Measurements from ENCODE around the gene PSMF1.
"Not testable (repeated sequence)": the region's sequence is repeated elsewhere in the genome, so short reads cannot be mapped to it uniquely, and the experiment has no call there.

Gene PSMF1

GRCh38 chr20:1204576-1204975, 86.2 kb downstream of the PSMF1 start:
- Mint-ChIP-seq H3K36me3 (ENCODE audit: insufficient read depth) (peaks cover 2% of the 10 kb centered on the region), H3K4me3 (no peak overlapping the region), H3K27me3 (no peaks in the 10 kb centered on the region), H3K4me1 (no peaks in the 10 kb centered on the region), H3K9me3 (no peaks in the 10 kb centered on the region), H3K27ac (ENCODE audit: low read depth) (no peak overlapping the region)
- no peak for DNase-seq (ENCODE audit: low spot score in 2 of 2)
- ATAC-seq (replicated peaks; ENCODE audit: extremely low read depth, poor library complexity, severe bottlenecking), result no peak

GRCh38 chr20:1205802-1206201, 87.4 kb downstream of the PSMF1 start:
- Mint-ChIP-seq H3K27ac (ENCODE audit: low read depth) (no peak overlapping the region), H3K36me3 (ENCODE audit: insufficient read depth) (peaks cover 2% of the 10 kb centered on the region), H3K4me1 (no peaks in the 10 kb centered on the region), H3K4me3 (no peak overlapping the region), H3K27me3 (peaks cover 9% of the 10 kb centered on the region), H3K9me3 (no peaks in the 10 kb centered on the region)
- ATAC-seq (replicated peaks; ENCODE audit: extremely low read depth, poor library complexity, severe bottlenecking), result no peak
- no peak for DNase-seq (ENCODE audit: low spot score in 2 of 2)

GRCh38 chr20:1206366-1207148, 88.2 kb downstream of the PSMF1 start:
- peaks cover 2% of the 10 kb centered on the region for H3K36me3 Mint-ChIP-seq (ENCODE audit: insufficient read depth)
- no peak for ATAC-seq (replicated peaks; ENCODE audit: extremely low read depth, poor library complexity, severe bottlenecking)
- no peak overlapping the region for H3K4me3 Mint-ChIP-seq
- H3K9me3 Mint-ChIP-seq, result no peaks in the 10 kb centered on the region
- peaks cover 16% of the 10 kb centered on the region for H3K27me3 Mint-ChIP-seq
- H3K4me1 Mint-ChIP-seq, result no peaks in the 10 kb centered on the region
- no peak overlapping the region for H3K27ac Mint-ChIP-seq (ENCODE audit: low read depth)
- no peak for DNase-seq (ENCODE audit: low spot score in 2 of 2)

DNA sequence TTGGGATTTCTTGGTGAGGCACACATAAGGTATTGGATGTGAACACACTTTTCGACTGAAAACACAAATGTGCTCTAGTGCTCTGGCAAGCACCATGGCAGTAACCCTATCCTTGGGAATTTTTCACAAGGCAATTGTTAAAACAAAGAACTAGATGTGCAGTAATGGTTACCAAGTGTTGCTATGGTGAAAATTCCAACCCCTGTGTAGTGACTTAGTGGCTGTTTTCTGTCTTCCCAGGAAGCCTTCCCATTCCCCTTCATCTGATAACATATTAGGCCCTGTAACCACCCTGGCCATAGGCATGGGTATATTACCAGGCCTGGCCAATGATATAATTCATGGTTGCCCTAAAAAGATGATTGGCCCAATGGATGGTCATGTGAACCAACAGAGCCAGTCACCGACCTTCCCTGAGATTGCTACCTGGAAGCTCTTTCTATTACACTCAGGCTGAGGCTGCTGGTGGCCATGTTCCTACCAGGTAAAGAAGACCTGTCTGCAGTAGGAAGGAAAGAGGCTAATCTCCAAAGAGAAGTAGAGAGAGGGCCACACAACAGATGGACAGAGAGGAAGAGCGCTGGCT, 89.0 kb downstream of the PSMF1 start:
- Mint-ChIP-seq H3K27me3 (peaks cover 25% of the 10 kb centered on the region), H3K9me3 (no peaks in the 10 kb centered on the region), H3K4me1 (no peaks in the 10 kb centered on the region), H3K4me3 (no peak overlapping the region), H3K36me3 (ENCODE audit: insufficient read depth) (peaks cover 2% of the 10 kb centered on the region), H3K27ac (ENCODE audit: low read depth) (no peak overlapping the region)
- DNase-seq (ENCODE audit: low spot score in 2 of 2) (no peak), ATAC-seq (replicated peaks; ENCODE audit: extremely low read depth, poor library complexity, severe bottlenecking) (no peak)

DNA sequence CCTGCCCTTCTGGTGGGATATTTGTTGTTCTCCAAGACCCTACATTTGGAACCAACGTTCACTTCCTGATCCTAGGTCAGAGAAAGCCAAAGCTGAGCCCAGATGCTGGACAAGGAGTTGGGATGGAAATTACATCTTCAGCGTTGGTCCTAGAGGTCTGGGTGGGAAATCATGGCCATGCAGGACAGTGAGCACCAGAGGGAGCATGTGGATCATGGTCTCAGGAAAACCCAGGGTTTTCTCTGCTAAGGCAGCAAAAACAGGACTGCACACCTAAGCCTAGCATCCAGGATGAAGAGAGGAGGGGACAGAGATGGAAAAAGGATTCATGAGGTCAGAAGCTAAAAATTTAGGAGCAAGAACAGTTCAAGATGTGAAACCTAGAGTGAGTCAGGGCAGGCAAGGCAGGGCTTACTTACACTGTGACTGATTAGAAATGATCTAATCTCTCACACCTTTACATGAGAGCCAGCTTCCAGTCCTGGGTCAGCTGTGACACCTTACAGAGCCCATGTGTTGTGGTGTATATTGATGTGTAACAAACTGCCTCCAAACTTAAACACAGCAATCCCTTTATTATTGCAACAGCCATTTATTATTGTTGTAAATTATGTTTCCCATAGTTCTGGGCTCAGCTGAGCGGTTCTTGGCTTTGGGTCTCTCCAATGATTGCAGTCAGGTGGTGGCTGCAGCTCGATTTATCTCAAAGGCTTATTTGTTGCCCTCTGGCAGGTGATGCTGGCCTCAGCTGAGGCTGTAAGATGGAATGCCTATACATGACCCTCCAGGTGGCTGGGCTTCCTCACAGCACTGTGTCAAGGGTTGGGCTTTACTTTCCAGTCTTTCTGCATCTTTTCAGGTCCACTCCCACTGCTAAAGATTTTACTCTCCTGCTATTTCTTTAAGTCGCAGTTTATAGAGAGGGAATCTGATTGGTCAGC, 91.3 kb downstream of the PSMF1 start:
- Mint-ChIP-seq H3K27me3 (peaks cover 38% of the 10 kb centered on the region), H3K27ac (ENCODE audit: low read depth) (no peak overlapping the region)

DNA sequence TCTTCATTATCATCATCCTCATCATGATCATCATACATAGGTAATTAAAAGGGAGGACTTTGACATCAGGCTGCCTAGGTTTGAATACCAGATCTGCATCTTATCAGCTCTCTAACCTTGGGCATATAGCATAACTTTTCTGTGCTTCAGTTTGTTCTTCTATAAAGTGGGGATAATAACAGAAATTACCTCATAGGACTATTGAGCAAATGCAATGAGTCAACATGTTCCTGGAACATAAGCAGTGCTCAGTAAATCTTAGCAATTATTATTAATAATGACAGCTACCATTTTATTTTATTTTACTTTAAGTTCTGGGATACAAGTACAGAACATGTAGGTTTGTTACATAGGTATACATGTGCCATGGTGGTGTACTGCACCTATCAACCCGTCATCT, 92.1 kb downstream of the PSMF1 start:
- Mint-ChIP-seq H3K9me3 (no peaks in the 10 kb centered on the region), H3K27me3 (peaks cover 46% of the 10 kb centered on the region), H3K27ac (ENCODE audit: low read depth) (no peak overlapping the region), H3K4me3 (no peak overlapping the region), H3K4me1 (no peaks in the 10 kb centered on the region), H3K36me3 (ENCODE audit: insufficient read depth) (no peaks in the 10 kb centered on the region)
- DNase-seq (ENCODE audit: low spot score in 2 of 2) (no peak), ATAC-seq (replicated peaks; ENCODE audit: extremely low read depth, poor library complexity, severe bottlenecking) (no peak)

More for the DNA sequence above, 91.3 kb downstream of the PSMF1 start:
- DNase-seq (ENCODE audit: low spot score in 2 of 2) (no peak), ATAC-seq (replicated peaks; ENCODE audit: extremely low read depth, poor library complexity, severe bottlenecking) (no peak)
- H3K36me3 Mint-ChIP-seq (ENCODE audit: insufficient read depth), result no peaks in the 10 kb centered on the region
- H3K4me3 Mint-ChIP-seq, result no peak overlapping the region
- H3K9me3 Mint-ChIP-seq, result no peaks in the 10 kb centered on the region
- H3K4me1 Mint-ChIP-seq, result no peaks in the 10 kb centered on the region

DNA sequence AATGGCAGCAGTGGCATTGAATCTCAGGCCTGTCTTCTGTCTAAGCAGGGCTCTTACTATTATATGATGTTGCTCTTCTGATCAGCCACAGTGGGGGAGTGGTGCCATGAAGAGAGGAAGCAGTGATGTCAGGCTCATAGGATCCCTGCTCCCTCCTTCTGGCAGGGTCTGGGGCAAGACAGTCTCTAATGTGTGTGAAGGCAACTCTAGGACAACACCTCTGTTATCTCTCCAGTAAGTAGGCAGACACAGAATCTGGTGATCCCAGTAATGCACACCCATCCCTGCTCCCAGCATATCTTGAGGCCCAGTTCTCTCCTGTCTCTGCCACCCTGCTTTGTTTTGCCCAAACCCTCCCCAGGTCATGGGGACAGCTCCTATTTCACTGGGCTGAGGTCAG, 93.6 kb downstream of the PSMF1 start:
- no peaks in the 10 kb centered on the region for H3K4me1 Mint-ChIP-seq
- no peak for DNase-seq (ENCODE audit: low spot score in 2 of 2)
- H3K36me3 Mint-ChIP-seq (ENCODE audit: insufficient read depth), result no peaks in the 10 kb centered on the region
- ATAC-seq (replicated peaks; ENCODE audit: extremely low read depth, poor library complexity, severe bottlenecking), result no peak
- H3K27ac Mint-ChIP-seq (ENCODE audit: low read depth), result no peak overlapping the region
- H3K9me3 Mint-ChIP-seq, result no peaks in the 10 kb centered on the region
- H3K4me3 Mint-ChIP-seq, result no peak overlapping the region
- peaks cover 61% of the 10 kb centered on the region for H3K27me3 Mint-ChIP-seq

DNA sequence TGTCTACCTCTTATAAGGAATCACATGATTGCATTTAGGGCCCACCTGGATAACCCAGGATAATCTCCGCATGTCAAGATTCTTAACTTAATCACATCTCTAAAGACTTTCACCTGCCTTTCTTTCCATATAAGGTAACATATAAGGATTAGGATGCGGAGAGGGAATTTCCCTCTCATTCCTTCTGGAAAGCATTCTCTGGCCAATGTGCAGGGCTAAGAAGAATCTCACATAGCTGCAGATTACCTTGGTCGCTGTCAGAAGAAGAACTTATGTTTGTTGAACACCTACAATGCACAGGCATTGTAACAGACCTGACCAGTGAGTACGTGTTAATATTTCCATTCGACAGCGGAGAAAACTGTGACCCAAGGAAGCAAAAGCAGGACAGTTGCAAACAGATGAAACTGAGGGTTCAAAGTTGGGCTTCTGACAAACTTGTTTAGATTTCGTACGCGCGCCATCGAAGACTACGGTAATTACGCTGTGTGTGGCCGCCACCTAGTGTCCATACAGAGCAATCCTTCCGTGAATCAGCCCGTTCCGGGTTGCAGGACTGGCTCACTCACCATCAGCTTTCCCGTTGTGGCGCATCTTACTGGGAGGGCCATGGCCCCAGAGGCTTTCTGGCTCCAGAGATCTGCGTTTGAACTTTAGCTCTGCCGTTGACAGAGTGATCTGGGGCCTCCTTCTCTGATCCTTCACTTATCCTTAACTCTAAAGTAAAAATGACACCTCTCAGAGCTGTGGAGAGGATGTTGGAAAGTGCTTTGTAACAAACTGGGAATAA, 94.4 kb downstream of the PSMF1 start:
- no peaks in the 10 kb centered on the region for H3K4me1 Mint-ChIP-seq
- ATAC-seq (replicated peaks; ENCODE audit: extremely low read depth, poor library complexity, severe bottlenecking), result peak; percentile 84
- H3K36me3 Mint-ChIP-seq (ENCODE audit: insufficient read depth), result no peaks in the 10 kb centered on the region
- H3K27ac Mint-ChIP-seq (ENCODE audit: low read depth), result no peak overlapping the region
- peak; percentile 33 to 46 for DNase-seq (ENCODE audit: low spot score in 2 of 2)
- no peaks in the 10 kb centered on the region for H3K9me3 Mint-ChIP-seq
- H3K4me3 Mint-ChIP-seq, result no peak overlapping the region
- H3K27me3 Mint-ChIP-seq, result peaks cover 69% of the 10 kb centered on the region

DNA sequence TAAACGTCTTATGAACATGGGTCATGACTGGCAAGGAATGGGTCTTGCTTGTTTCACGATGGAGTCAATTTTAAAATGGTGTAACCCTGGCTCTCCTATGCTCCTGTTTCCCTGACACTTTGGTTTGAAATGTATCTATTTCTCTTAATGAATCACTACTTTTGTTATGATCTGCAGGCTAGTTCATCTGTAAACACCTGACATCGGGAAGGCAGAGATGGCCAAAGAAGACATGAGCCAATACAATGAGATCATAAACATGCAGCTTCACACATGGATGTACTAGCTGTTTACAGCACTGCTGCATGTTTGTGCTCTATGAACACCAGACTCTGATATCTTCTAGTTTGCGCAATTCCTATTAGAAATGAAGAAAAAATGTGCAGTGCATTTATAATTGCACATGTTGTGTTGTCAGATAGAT, 96.4 kb downstream of the PSMF1 start:
- Mint-ChIP-seq H3K27ac (ENCODE audit: low read depth) (no peak overlapping the region), H3K4me3 (no peak overlapping the region), H3K27me3 (peaks cover 85% of the 10 kb centered on the region), H3K4me1 (no peaks in the 10 kb centered on the region), H3K9me3 (no peaks in the 10 kb centered on the region), H3K36me3 (ENCODE audit: insufficient read depth) (no peaks in the 10 kb centered on the region)
- DNase-seq (ENCODE audit: low spot score in 2 of 2) (no peak), ATAC-seq (replicated peaks; ENCODE audit: extremely low read depth, poor library complexity, severe bottlenecking) (no peak)

GRCh38 chr20:1215386-1216170, 97.2 kb downstream of the PSMF1 start:
- Mint-ChIP-seq H3K27ac (ENCODE audit: low read depth) (no peak overlapping the region), H3K4me1 (no peaks in the 10 kb centered on the region), H3K9me3 (no peaks in the 10 kb centered on the region), H3K36me3 (ENCODE audit: insufficient read depth) (no peaks in the 10 kb centered on the region), H3K4me3 (no peak overlapping the region), H3K27me3 (peaks cover 78% of the 10 kb centered on the region)
- DNase-seq (ENCODE audit: low spot score in 2 of 2) (no peak), ATAC-seq (replicated peaks; ENCODE audit: extremely low read depth, poor library complexity, severe bottlenecking) (no peak)

DNA sequence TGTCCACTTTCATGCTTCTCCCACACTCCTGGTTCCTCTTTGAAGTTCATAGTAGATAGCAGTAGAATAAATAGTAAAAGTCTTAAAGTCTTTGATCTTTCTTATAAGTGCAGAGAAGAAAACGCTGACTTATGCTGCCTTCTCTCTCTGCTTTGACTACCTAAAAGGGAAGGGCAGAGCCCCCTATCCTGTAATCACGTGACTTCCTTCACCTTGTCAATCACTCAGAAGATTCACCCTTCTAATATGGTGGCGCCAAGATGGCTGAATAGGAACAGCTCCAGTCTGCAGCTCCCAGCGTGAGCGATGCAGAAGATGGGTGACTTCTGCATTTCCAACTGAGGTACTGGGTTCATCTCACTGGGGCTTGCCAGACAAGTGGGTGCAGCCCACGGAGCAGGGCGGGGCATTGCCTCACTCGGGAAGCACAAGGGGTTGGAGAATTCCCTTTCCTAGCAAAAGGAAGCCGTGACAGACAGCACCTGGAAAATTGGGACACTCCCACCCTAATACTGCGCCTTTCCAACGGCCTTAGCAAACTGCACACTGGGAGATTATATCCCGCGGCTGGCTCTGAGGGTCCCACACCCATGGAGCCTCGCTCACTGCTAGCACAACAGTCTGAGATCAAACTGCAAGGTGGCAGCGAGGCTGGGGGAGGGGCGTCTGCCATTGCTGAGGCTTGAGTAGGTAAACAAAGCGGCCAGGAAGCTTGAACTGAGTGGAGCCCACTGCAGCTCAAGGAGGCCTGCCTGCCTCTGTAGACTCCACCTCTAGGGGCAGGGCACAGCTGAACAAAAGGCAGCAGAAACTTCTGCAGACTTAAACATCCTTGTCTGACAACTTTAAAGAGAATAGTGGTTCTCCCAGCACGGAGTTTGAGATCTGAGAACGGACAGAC, 98.4 kb downstream of the PSMF1 start:
- H3K27ac Mint-ChIP-seq (ENCODE audit: low read depth), result not testable (repeated sequence)

More for the DNA sequence above, 98.4 kb downstream of the PSMF1 start:
- DNase-seq (ENCODE audit: low spot score in 2 of 2); H3K36me3 Mint-ChIP-seq (ENCODE audit: insufficient read depth); H3K4me3 Mint-ChIP-seq; H3K9me3 Mint-ChIP-seq; H3K4me1 Mint-ChIP-seq; ATAC-seq (replicated peaks; ENCODE audit: extremely low read depth, poor library complexity, severe bottlenecking): not testable (repeated sequence)
- H3K27me3 Mint-ChIP-seq, result peaks cover 66% of the 10 kb centered on the region

Measured in central memory CD8-positive, alpha-beta T cell (primary cell).